ENCODE results near the gene MILR1.
"Not testable (repeated sequence)": the region's sequence is repeated elsewhere in the genome, so short reads cannot be mapped to it uniquely, and the experiment has no call there.

The MILR1 gene

GRCh38 chr17:64430036-64430435, 18.9 kb upstream of the MILR1 start:
- DNase-seq = not testable (repeated sequence)

- no peak for DNase-seq
Measured at GRCh38 chr17:64431534-64431933, 17.4 kb upstream of the MILR1 start.

- DNase-seq = no peak
Measured at GRCh38 chr17:64437944-64438525, 10.9 kb upstream of the MILR1 start.

- DNase-seq = not testable (repeated sequence)
Measured at GRCh38 chr17:64439521-64439920, 9.4 kb upstream of the MILR1 start.

GRCh38 chr17:64439956-64440355, 9.0 kb upstream of the MILR1 start:
- no peak for DNase-seq

GRCh38 chr17:64441772-64442540, 7.0 kb upstream of the MILR1 start:
- DNase-seq = no peak

- DNase-seq = no peak
Measured at GRCh38 chr17:64442541-64442971, 6.4 kb upstream of the MILR1 start.

GRCh38 chr17:64443086-64443760, 5.7 kb upstream of the MILR1 start:
- DNase-seq = no peak

GRCh38 chr17:64447526-64447925, 1.4 kb upstream of the MILR1 start:
- DNase-seq = no peak

GRCh38 chr17:64449545-64449944, 630 bp downstream of the MILR1 start:
- no peak for DNase-seq

GRCh38 chr17:64455993-64456885, 7.3 kb downstream of the MILR1 start:
- no peak for DNase-seq

GRCh38 chr17:64457156-64457555, 8.2 kb downstream of the MILR1 start:
- DNase-seq = no peak

GRCh38 chr17:64458756-64459155, 9.8 kb downstream of the MILR1 start:
- no peak for DNase-seq

GRCh38 chr17:64459284-64459747, 10.4 kb downstream of the MILR1 start:
- DNase-seq = no peak

GRCh38 chr17:64459818-64460217, 10.9 kb downstream of the MILR1 start:
- DNase-seq = not testable (repeated sequence)

- DNase-seq = no peak
Measured at GRCh38 chr17:64460955-64461354, 12.0 kb downstream of the MILR1 start.

GRCh38 chr17:64461788-64462187, 12.9 kb downstream of the MILR1 start:
- DNase-seq = no peak

GRCh38 chr17:64466019-64466735, 17.3 kb downstream of the MILR1 start:
- no peak for DNase-seq

GRCh38 chr17:64466834-64467233, 17.9 kb downstream of the MILR1 start:
- not testable (repeated sequence) for DNase-seq

GRCh38 chr17:64470625-64471024, 21.7 kb downstream of the MILR1 start:
- no peak for DNase-seq

- no peak for DNase-seq
Measured at GRCh38 chr17:64471440-64471839, 22.5 kb downstream of the MILR1 start.

GRCh38 chr17:64472564-64472963, 23.6 kb downstream of the MILR1 start:
- DNase-seq = no peak
